ENCODE results near the gene CMIP.

The CMIP gene

GRCh38 chr16:81755915-81756614 is 311.5 kb downstream of the CMIP start:
- TF ChIP-seq CTCF (IDR thresholded peaks at IDR 0.05; ENCODE audit: low read length, missing control alignments): no peak
- peak; percentile 50 for DNase-seq (ENCODE audit: low read depth)
- H3K4me3 ChIP-seq (replicated peaks; ENCODE audit: low read depth, low read length): no peak overlapping the region

- no peak overlapping the region for H3K4me3 ChIP-seq (replicated peaks; ENCODE audit: low read depth, low read length)
- TF ChIP-seq CTCF (IDR thresholded peaks at IDR 0.05; ENCODE audit: low read length, missing control alignments): no peak
- no peak for DNase-seq (ENCODE audit: low read depth)
These were observed 312.2 kb downstream of the CMIP start for GRCh38 chr16:81756615-81757356.

- no peak overlapping the region for H3K4me3 ChIP-seq (replicated peaks; ENCODE audit: low read depth, low read length)
- no peak for TF ChIP-seq CTCF (IDR thresholded peaks at IDR 0.05; ENCODE audit: low read length, missing control alignments)
- DNase-seq (ENCODE audit: low read depth): peak; percentile 19
These were observed 313.8 kb downstream of the CMIP start for GRCh38 chr16:81758376-81758775.
